C4-2B (cell line): ENCODE results near the gene PRX.
A peak's percentile ranks its signal among the peaks of the same experiment; 100 is the strongest.

Experiments
- H3K27ac ChIP-seq: fragments of 450-650 bp; 2 replicates; pipeline ENCODE4 v1.5.1; 2017
- ZFX ChIP-seq: fragments of 450-650 bp; IDR thresholded peaks from 2 replicates; pipeline ENCODE4 v1.6.1; 2017
- TF ChIP-seq, protein P1 (sequence below): fragments of 450-650 bp; conservative IDR thresholded peaks from 2 replicates; pipeline ENCODE4 v1.5.1; 2017; ENCODE audit warnings: mild to moderate bottlenecking

Gene PRX, protein sequence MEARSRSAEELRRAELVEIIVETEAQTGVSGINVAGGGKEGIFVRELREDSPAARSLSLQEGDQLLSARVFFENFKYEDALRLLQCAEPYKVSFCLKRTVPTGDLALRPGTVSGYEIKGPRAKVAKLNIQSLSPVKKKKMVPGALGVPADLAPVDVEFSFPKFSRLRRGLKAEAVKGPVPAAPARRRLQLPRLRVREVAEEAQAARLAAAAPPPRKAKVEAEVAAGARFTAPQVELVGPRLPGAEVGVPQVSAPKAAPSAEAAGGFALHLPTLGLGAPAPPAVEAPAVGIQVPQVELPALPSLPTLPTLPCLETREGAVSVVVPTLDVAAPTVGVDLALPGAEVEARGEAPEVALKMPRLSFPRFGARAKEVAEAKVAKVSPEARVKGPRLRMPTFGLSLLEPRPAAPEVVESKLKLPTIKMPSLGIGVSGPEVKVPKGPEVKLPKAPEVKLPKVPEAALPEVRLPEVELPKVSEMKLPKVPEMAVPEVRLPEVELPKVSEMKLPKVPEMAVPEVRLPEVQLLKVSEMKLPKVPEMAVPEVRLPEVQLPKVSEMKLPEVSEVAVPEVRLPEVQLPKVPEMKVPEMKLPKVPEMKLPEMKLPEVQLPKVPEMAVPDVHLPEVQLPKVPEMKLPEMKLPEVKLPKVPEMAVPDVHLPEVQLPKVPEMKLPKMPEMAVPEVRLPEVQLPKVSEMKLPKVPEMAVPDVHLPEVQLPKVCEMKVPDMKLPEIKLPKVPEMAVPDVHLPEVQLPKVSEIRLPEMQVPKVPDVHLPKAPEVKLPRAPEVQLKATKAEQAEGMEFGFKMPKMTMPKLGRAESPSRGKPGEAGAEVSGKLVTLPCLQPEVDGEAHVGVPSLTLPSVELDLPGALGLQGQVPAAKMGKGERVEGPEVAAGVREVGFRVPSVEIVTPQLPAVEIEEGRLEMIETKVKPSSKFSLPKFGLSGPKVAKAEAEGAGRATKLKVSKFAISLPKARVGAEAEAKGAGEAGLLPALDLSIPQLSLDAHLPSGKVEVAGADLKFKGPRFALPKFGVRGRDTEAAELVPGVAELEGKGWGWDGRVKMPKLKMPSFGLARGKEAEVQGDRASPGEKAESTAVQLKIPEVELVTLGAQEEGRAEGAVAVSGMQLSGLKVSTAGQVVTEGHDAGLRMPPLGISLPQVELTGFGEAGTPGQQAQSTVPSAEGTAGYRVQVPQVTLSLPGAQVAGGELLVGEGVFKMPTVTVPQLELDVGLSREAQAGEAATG (N-terminal part only)

DNA sequence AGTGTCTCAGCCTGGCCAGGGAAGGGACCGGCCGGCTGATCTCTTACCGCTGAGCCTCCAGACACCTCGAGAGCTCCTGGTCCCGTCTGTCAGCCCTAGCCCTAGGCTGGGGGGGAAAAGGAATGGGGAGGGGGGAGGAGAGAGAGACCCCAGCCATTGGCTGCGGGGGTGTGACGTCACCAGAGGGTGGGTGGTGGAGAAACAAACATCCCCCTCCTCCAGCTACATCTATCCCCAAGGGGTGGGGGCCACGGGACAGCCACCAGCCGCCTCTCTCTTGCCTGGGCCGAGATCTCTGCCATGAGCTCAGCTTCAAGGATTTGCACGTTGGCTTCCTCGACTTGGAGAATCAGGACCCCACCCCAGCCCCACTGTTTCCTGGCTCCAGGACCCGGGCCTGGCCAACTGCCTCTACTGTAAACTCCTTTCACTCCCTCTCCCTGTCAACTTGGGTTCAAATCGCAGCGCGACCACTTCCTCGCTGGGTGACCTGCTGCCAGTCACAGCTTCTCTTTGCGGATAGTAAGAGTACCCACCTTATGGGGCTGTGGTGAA is at the start of gene PRX:
Gene PRX, minus strand, starts transcription at position 88 of the 555 bp plus-strand sequence. CDS start 5,446 bp downstream, outside the sequence.
- H3K27ac ChIP-seq: no peak within 1 kb of the TSS
- TF ChIP-seq ZFX: no peak
- TF ChIP-seq, protein P1, sequence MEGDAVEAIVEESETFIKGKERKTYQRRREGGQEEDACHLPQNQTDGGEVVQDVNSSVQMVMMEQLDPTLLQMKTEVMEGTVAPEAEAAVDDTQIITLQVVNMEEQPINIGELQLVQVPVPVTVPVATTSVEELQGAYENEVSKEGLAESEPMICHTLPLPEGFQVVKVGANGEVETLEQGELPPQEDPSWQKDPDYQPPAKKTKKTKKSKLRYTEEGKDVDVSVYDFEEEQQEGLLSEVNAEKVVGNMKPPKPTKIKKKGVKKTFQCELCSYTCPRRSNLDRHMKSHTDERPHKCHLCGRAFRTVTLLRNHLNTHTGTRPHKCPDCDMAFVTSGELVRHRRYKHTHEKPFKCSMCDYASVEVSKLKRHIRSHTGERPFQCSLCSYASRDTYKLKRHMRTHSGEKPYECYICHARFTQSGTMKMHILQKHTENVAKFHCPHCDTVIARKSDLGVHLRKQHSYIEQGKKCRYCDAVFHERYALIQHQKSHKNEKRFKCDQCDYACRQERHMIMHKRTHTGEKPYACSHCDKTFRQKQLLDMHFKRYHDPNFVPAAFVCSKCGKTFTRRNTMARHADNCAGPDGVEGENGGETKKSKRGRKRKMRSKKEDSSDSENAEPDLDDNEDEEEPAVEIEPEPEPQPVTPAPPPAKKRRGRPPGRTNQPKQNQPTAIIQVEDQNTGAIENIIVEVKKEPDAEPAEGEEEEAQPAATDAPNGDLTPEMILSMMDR: no peak

DNA sequence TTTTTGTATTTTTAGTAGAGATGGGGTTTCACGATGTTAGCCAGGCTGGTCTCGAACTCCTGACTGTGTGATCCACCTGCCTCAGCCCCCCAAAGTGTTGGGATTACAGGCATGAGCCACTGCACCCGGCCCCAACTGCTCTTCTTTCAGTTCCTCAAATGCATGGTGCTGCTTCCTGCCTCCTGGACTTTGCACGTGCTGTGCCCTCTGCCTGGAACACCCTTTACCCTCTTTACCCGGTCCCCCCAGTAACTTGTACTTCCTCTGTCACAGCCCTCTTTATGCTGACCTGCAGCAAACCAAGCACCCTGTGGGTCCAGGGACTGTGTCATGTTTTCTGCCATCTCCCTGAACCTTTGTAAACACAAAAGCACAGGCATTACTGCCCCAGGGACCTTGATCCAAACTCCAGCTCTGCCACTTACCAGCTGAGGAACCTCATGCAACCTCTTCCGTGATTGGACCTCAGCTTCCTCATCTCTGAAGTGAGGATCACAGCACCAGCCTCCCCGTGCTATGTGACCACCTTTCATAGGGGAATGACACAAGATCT is 48.6 kb upstream of the PRX start:
- TF ChIP-seq, protein P1: no peak
- no peak for TF ChIP-seq ZFX
- H3K27ac ChIP-seq: peak overlapping the region; percentile 90

DNA sequence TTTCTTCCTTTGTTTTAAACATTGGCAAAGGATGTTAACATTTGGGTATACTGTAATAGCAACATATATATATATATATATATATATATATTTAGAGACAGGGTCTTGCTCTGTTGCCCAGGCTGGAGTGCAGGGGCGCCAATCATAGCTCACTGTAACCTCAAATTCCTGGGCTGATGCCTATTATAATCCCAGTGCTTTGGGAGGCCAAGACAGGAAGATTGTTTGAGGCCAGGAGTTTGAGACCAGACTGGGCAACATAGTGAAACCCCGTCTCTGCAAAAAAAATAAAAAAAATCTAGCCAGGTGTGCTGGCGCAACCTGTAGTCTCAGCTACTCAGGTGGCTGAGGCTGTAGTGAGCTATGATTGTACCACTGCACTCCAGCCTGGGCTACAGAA is 47.0 kb upstream of the PRX start:
- TF ChIP-seq, protein P1: no peak
- TF ChIP-seq ZFX: no peak
- no peak overlapping the region for H3K27ac ChIP-seq

DNA sequence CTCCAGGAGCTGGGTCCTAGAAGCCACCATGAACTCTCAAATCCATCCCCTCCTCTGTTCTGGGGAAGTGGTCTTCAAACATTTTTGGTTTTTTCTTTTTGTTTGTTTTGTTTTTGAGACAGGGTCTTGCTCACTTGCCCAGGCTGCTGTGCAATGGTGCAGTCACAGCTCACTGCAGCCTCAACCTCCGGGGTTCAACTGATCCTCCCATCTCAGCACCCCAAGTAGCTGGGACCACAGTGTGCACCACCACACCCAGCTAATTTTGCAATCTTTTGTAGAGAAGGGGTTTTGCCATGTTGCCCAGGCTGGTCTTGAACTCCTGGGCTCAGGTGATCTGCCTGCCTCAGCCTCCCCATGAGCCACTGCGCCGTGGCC is 45.4 kb upstream of the PRX start:
- H3K27ac ChIP-seq: no peak overlapping the region
- TF ChIP-seq ZFX: no peak
- TF ChIP-seq, protein P1: no peak

DNA sequence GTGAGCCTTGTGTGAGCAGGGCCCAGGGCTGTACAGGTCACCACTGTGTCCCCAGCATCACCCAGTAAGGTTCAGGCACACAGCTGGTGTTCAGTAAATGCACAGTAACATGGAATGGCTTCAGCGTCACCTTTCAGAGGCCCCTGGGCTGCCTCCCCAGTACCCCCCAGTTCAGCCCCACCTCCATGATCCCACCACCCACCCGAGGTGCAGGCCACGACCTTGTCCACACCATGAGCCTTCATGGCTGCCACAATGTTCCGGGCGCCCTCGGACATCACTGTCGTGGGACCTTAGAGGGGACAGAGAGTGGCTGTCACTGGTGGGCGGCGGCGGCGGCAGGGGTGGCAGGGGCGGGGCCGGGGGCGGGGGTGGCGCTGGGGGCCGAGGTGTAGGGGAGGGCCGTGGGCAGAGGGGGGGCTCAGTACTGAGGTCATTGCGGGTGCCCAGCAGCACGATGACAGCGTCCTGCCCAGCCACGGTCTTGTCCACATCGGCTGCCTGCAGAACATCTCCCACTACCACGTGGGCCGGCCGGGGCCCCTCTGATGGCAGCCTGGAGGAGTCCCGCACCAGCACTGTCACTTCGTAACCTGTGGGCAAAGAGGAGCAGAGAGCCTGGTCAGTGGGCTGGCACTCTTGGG is 44.9 kb upstream of the PRX start:
- H3K27ac ChIP-seq: no peak overlapping the region
- TF ChIP-seq, protein P1: no peak
- no peak for TF ChIP-seq ZFX

DNA sequence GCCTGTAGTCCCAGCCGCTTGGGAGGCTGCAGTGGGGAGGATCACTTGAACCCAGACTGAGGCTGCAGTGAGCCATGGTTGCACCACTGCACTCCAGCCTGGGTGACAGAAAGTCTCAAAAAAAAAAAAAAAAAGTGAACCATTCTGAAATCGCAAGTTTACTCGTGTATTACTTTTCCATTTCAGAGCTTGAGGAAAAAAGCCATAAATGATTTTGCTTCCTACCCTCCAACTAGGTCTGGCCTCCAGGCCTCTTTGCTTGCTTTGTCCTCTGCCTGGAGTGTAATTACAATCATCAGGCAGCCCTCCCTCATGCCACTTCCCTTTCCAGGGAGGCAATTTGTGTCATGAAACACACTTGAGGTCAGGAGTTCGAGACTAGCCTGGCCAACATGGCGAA is 43.9 kb upstream of the PRX start:
- H3K27ac ChIP-seq: no peak overlapping the region
- TF ChIP-seq, protein P1: no peak
- TF ChIP-seq ZFX: no peak

DNA sequence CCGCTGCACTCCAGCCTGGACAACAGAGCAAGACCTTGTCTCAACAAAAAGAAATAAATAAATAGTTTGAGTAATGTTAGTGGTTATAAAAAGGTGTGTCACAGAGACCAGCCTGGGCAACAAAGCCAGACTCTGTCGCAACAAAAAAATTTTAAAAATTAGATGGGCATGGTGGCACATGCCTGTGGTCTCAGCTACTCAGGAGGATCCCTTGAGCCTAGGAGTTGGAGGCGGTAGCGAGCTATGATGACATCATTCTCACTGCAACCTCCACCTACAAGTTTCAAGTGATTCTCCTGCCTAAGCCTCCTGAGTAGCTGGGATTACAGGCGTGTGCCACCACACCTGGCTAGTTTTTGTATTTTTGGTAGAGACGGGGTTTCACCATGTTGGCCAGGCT is 40.8 kb upstream of the PRX start:
- H3K27ac ChIP-seq: peak overlapping the region; percentile 36
